ENCODE data around the gene ABCB11. TPM values are rescaled to one million over a fixed set of nuclear protein-coding genes. Genes with fewer than 3 reads are reported as not detected.

The ABCB11 gene
- total RNA-seq, 1 experiment from 2014 or later = 0.05 TPM

GRCh38 chr2:169007356-169007755 is 23.8 kb downstream of the ABCB11 start:
- TF ChIP-seq, protein P1, sequence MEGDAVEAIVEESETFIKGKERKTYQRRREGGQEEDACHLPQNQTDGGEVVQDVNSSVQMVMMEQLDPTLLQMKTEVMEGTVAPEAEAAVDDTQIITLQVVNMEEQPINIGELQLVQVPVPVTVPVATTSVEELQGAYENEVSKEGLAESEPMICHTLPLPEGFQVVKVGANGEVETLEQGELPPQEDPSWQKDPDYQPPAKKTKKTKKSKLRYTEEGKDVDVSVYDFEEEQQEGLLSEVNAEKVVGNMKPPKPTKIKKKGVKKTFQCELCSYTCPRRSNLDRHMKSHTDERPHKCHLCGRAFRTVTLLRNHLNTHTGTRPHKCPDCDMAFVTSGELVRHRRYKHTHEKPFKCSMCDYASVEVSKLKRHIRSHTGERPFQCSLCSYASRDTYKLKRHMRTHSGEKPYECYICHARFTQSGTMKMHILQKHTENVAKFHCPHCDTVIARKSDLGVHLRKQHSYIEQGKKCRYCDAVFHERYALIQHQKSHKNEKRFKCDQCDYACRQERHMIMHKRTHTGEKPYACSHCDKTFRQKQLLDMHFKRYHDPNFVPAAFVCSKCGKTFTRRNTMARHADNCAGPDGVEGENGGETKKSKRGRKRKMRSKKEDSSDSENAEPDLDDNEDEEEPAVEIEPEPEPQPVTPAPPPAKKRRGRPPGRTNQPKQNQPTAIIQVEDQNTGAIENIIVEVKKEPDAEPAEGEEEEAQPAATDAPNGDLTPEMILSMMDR (IDR thresholded peaks at IDR 0.05) = no peak
- TF ChIP-seq REST (IDR thresholded peaks at IDR 0.05; ENCODE audit: insufficient read depth in 1 of 2, low read depth in 2 of 2, low read length in 1 of 2) = no peak
- no peak for TF ChIP-seq TCF7L2 (IDR thresholded peaks at IDR 0.05; ENCODE audit: low read depth, low read length)
- Histone ChIP-seq H3K9me3 (ENCODE audit: control insufficient read depth, insufficient read depth, low read depth, low read length) (no peaks in the 10 kb centered on the region), H3K4me3 (ENCODE audit: low read depth in 2 of 2, low read length in 2 of 2) (no peak overlapping the region), H3K27me3 (ENCODE audit: control insufficient read depth, insufficient read depth, low read length) (no peaks in the 10 kb centered on the region), H3K27ac (ENCODE audit: low read length) (no peak overlapping the region), H3K36me3 (ENCODE audit: control insufficient read depth, insufficient read depth, low read length) (no peaks in the 10 kb centered on the region), H3K4me1 (ENCODE audit: control insufficient read depth, insufficient read depth, low read length) (no peaks in the 10 kb centered on the region)
- in situ Hi-C loops (cut with HindIII; ENCODE audit: low pct_unique_long_range_greater_than_20kb, low sequenced_read_pairs) (no loop called here), intact Hi-C loops (cut with micrococcal nuclease; ENCODE audit: unreplicated experiment) (no loop called here)
- no peak for ATAC-seq
- ChIA-PET CTCF (no interaction called here), POLR2A (no interaction called here)
- DNase-seq (ENCODE audit: low read depth, low spot score) = no peak
- no TSS peak for BruUV-seq (replicated peaks)

GRCh38 chr2:169006665-169007064 is 24.5 kb downstream of the ABCB11 start:
- POLR2A ChIA-PET = no interaction called here
- CTCF ChIA-PET = no interaction called here
- H3K4me1 ChIP-seq (ENCODE audit: control insufficient read depth, insufficient read depth, low read length) = no peaks in the 10 kb centered on the region

More at GRCh38 chr2:169006665-169007064, 24.5 kb downstream of the ABCB11 start:
- H3K27ac ChIP-seq (ENCODE audit: low read length) = no peak overlapping the region
- no peaks in the 10 kb centered on the region for H3K9me3 ChIP-seq (ENCODE audit: control insufficient read depth, insufficient read depth, low read depth, low read length)
- intact Hi-C loops (cut with micrococcal nuclease; ENCODE audit: unreplicated experiment) (no loop called here), in situ Hi-C loops (cut with HindIII; ENCODE audit: low pct_unique_long_range_greater_than_20kb, low sequenced_read_pairs) (no loop called here)
- ATAC-seq (no peak), DNase-seq (ENCODE audit: low read depth, low spot score) (no peak)
- TF ChIP-seq REST (IDR thresholded peaks at IDR 0.05; ENCODE audit: insufficient read depth in 1 of 2, low read depth in 2 of 2, low read length in 1 of 2) (no peak), POLR2AphosphoS5 (IDR thresholded peaks at IDR 0.05; ENCODE audit: low read depth, low read length) (no peak), SIN3A (IDR thresholded peaks at IDR 0.05; ENCODE audit: borderline replicate concordance, insufficient read depth, low read depth, low read length) (no peak), TCF7L2 (IDR thresholded peaks at IDR 0.05; ENCODE audit: low read depth, low read length) (no peak)
- TF ChIP-seq, protein P1 (IDR thresholded peaks at IDR 0.05) = no peak
- H3K27me3 ChIP-seq (ENCODE audit: control insufficient read depth, insufficient read depth, low read length) = no peaks in the 10 kb centered on the region
- BruUV-seq (replicated peaks) = no TSS peak
- no peaks in the 10 kb centered on the region for H3K36me3 ChIP-seq (ENCODE audit: control insufficient read depth, insufficient read depth, low read length)
- H3K4me3 ChIP-seq (ENCODE audit: low read depth in 2 of 2, low read length in 2 of 2) = no peak overlapping the region
